ENCODE data around the gene EFNB1. TPM values are rescaled to one million over a fixed set of nuclear protein-coding genes. Genes with fewer than 3 reads are reported as not detected.

The EFNB1 gene
- total RNA-seq, 1 donor from 2014 or later = 35.3 TPM

DNA sequence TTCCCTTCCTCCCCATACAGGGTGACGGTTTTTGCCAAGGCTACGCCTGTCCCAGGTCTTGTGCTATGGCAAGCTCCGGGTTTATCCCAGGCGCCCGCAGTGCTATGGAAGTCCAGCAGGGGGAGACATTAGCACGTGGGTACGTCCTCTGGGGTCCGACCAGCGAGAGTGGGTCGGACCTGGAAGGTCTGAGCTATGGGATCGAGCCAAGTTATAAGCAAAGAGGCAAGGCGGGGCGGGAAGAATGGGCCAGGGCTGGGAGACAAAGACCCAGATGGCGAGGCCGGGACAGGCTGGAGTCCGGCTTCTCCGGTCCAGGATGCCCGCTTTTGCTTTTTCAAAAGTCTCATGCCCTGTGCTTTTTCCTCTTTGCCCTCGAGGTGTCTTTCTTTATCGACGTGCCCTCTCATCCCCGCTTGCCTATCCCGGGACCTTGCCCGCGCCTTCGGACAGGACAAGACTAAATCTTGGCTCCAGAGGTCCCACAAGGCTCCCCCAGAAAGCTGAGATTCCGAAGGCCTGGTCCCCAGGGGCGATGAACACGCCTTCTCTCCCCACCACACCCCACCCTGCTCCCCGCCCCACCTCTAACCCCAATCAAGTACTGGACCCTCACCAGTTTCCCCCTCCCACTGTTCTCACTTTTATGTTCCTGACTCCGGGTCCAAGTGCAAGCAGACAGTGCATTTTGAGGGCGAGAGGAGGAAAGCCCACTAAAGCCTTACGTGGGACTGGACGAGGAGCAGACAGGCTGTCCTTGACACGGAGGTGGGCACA, 785 bp upstream of the EFNB1 start:
- peak; percentile 55 for ATAC-seq

DNA sequence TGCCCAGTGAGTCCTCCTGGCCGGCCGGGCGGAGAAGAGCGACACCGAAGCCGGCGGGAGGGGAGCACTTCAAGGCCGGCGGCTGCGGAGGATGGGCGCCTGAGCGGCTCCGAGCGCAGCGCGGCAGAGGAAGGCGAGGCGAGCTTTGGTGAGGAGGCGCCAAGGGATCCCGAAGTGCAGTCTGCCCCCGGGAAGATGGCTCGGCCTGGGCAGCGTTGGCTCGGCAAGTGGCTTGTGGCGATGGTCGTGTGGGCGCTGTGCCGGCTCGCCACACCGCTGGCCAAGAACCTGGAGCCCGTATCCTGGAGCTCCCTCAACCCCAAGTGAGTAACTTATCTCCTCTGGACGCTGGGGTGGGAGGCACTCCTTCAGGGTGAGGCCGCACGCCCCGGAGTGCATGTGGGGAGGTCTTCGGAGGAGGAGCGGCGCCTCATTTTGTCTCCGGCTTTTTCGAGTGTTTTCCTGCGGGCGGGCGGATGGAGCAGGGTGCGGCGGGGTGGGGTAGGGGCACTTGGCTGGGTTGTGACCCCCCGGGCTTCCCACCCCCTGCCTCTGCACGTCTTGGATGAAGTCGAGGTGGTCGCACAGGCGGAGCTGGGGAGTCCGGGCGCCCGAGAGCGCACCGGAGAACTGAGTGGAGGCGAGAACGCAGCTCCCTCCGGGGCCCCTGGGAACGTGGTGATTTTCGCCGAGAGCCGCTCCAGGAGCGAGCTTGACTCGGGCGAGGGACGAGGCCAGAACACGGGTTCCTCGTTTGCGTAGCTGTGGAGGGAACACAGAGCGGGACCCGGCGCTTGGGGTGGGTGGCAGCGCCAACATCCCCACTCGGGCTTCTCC, 979 bp downstream of the EFNB1 start:
- ATAC-seq = no peak

DNA sequence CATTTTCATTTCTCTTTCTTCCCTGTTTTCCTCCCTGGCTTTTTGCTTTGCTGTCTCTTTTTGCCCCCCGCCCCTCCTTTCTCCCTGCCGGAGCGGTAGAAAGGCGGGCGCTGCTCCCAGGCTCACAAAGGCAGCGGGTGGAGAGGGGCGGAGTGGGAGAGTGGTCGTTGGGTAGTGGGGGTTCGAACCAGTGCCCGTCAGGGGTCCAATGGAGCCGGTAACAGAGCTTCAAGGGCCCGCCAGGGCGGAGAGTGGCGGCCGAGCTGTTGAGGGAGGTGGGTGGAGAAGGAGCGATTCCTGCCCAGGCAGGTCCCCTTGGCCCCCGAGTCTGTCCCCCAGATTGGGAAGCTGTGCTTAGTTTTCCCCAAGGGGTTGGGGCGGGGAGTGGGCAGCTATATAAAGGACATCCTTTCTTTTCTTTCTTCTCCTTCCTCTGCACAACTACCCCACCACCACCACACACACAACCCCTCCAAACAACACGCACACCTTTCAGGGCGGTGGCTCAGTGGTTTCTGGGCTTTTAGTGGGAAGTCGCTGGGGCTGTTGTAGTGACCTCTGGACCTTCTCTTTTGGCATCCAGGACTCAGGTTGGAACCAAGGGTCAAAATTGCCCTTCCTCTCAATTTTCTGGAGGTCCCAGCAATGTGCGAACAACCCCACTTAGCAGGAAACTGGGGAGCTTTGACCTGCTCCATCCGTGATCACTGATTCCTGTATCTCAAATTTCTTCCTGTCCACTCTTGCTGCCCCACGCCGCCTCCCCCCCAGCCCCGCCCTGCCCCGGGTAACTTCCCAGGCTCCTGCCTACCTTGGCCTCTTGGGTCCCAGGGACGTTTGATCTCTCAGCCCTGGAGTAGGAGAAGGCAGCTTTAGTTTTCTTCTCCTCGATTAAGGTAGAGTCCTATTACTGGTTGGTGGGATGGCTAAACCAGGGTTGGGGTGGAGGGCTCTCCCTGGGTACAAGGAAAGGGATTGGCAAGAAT, 1.9 kb downstream of the EFNB1 start:
- no peak for ATAC-seq

GRCh38 chrX:68831405-68832100, 2.7 kb downstream of the EFNB1 start:
- no peak for ATAC-seq

- ATAC-seq = peak; percentile 32
Measured at GRCh38 chrX:68832101-68832416, 3.2 kb downstream of the EFNB1 start.

GRCh38 chrX:68832516-68833447, 4.0 kb downstream of the EFNB1 start:
- ATAC-seq = no peak

DNA sequence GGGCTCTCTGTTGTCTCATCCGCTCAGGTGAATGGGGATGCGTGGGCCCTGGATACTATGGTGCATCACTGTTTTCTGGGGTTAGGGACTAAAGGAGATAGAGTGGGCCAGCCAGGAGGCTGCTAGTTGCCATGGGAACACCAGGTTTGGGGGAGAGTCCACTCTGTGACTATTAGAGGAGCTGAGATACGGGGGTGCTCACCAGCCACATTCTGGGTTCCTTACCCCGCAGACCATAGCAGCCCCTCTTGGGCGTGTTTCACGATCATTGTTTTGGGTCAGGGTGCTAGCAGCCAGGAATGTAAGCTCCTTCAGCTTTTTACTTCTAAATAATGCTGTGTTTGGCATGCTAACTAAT, 4.6 kb downstream of the EFNB1 start:
- ATAC-seq = no peak

- peak; percentile 65 for ATAC-seq
Measured at GRCh38 chrX:68833855-68834331, 5.1 kb downstream of the EFNB1 start.

DNA sequence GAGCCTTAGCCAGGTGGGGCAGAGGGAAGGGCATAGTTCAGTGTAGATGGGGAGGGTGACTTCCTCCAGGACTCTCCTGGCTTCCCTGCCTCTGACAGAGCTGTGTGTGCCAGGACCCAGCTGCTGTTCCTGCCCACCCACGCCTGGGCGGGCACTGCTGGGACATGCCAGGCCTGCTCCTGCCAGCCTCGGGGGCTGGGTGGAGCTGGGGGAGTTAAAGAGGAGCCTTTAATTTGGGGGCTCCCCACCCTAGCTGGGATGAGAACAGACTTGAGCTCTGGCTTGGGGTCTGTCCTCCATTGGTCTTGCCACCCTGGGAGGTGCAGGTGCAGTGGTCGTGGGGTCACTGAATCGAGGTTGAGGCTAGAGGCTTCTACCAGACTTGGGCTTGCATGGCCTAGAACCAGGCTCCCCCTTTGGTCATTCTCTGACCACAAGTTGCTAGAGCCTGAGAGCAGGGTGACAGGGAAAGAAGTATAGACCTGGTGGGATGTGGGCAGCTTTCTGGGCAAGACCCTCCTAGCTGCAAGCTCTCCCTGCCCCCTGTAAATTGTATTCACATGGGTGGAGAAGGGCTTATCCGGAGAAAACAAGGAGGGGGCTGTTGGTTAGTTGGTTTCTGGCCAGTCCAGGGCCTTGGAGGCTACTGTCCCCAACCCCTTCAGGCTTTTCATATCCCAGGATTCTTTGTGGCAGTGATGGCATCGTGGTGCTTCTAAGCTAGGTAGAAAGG, 5.7 kb downstream of the EFNB1 start:
- peak; percentile 43 for ATAC-seq

GRCh38 chrX:68835104-68835442, 6.3 kb downstream of the EFNB1 start:
- ATAC-seq = no peak

GRCh38 chrX:68835468-68835867, 6.6 kb downstream of the EFNB1 start:
- ATAC-seq = no peak

GRCh38 chrX:68837119-68837518, 8.3 kb downstream of the EFNB1 start:
- no peak for ATAC-seq

DNA sequence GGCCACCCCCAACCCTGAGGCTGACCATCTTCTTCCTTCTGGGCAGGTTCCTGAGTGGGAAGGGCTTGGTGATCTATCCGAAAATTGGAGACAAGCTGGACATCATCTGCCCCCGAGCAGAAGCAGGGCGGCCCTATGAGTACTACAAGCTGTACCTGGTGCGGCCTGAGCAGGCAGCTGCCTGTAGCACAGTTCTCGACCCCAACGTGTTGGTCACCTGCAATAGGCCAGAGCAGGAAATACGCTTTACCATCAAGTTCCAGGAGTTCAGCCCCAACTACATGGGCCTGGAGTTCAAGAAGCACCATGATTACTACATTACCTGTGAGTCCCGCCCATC, 9.7 kb downstream of the EFNB1 start:
- ATAC-seq = no peak

- no peak for ATAC-seq
Measured at GRCh38 chrX:68839771-68840170, 10.9 kb downstream of the EFNB1 start.

GRCh38 chrX:68840256-68840655, 11.4 kb downstream of the EFNB1 start:
- ATAC-seq = no peak

GRCh38 chrX:68841251-68842049, 12.6 kb downstream of the EFNB1 start:
- no peak for ATAC-seq

DNA sequence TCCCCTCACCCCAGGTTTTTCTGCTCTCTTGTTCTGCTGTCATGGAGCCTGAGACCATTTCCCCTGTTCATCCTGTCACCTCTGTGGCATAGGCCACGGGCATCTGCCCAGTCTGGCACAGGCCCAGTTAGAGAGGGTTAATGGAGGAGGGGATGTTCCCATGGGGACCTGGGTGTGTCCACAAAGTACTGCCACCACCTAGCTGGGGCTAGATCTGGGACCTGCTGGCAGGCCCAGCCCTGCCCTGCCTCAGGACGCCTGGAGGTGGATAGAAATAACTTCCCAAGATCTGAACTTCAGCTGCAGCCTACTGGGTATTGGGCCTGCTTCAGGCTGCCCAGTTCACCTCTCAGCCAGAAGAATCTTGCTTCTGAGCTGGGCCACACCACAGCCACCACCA, 13.5 kb downstream of the EFNB1 start:
- peak; percentile 62 for ATAC-seq

DNA sequence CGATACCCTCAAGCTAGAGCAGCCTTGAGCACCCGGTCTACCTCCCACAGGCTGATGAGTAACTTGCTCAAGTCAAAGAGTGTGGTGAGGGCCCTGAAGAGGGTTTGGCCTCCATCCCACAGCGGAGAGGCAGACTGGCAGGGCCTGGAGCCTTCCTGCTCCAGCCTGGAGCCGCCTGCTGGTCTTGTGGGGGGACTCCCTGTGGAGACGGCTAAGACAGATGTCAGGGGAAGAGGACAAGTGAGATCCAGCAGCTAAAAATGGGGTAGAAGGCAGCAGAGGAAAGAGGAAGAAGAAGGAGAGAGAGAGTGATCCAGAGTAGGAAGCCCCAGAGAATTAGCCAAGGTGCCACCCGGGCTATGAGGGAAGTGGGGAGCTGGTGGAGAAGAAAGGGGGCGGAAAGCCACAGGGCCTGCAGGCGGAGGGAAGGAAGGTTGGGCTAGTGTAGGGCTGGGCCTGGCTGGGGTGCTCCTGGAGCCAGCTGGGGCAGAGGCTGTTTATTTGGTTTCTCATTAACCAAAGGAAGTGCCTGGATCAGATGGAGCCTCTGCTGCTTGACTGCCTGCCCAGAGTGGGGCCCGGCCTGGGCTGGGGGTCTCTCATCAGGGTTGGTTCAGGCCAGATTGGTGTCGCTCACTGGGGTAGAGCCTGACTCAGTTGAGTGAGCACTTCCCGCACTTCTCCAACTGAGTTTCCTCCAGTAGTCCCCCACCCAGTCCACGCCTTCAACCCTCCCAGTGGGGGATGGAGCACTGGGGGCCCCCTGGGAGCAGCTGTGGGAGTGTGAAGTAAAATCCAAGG, 14.2 kb downstream of the EFNB1 start:
- ATAC-seq = peak; percentile 51

GRCh38 chrX:68843992-68844391, 15.2 kb downstream of the EFNB1 start:
- peak; percentile 85 for ATAC-seq

All from esophagus mucosa (tissue), 1 donor.